ENCODE measurements around the gene NUDCD3.
"Not testable (repeated sequence)": the region's sequence is repeated elsewhere in the genome, so short reads cannot be mapped to it uniquely, and the experiment has no call there.

The NUDCD3 gene

GRCh38 chr7:44447874-44448425 is 42.5 kb downstream of the NUDCD3 start:
- DNase-seq (ENCODE audit: low read depth in 2 of 2), result no peak

- no peak for DNase-seq (ENCODE audit: low read depth in 2 of 2)
Observed at GRCh38 chr7:44445986-44446671, 44.3 kb downstream of the NUDCD3 start.

GRCh38 chr7:44441079-44441478 is 49.4 kb downstream of the NUDCD3 start:
- DNase-seq (ENCODE audit: low read depth in 2 of 2), result no peak

GRCh38 chr7:44440577-44441078 is 49.8 kb downstream of the NUDCD3 start:
- no peak for DNase-seq (ENCODE audit: low read depth in 2 of 2)

GRCh38 chr7:44439926-44440325 is 50.5 kb downstream of the NUDCD3 start:
- no peak for DNase-seq (ENCODE audit: low read depth in 2 of 2)

GRCh38 chr7:44438816-44439215 is 51.6 kb downstream of the NUDCD3 start:
- no peak for DNase-seq (ENCODE audit: low read depth in 2 of 2)

- no peak for DNase-seq (ENCODE audit: low read depth in 2 of 2)
Observed at GRCh38 chr7:44434201-44434600, 56.3 kb downstream of the NUDCD3 start.

GRCh38 chr7:44433255-44434022 is 57.0 kb downstream of the NUDCD3 start:
- DNase-seq (ENCODE audit: low read depth in 2 of 2), result no peak

GRCh38 chr7:44432381-44432977 is 58.0 kb downstream of the NUDCD3 start:
- DNase-seq (ENCODE audit: low read depth in 2 of 2), result no peak

- no peak for DNase-seq (ENCODE audit: low read depth in 2 of 2)
Observed at GRCh38 chr7:44431091-44431608, 59.3 kb downstream of the NUDCD3 start.

GRCh38 chr7:44430054-44430453 is 60.4 kb downstream of the NUDCD3 start:
- DNase-seq (ENCODE audit: low read depth in 2 of 2), result no peak

GRCh38 chr7:44424762-44425161 is 65.7 kb downstream of the NUDCD3 start:
- DNase-seq (ENCODE audit: low read depth in 2 of 2), result not testable (repeated sequence)

GRCh38 chr7:44416941-44417340 is 73.5 kb downstream of the NUDCD3 start:
- no peak for DNase-seq (ENCODE audit: low read depth in 2 of 2)

GRCh38 chr7:44415510-44415909 is 74.9 kb downstream of the NUDCD3 start:
- no peak for DNase-seq (ENCODE audit: low read depth in 2 of 2)

GRCh38 chr7:44415047-44415446 is 75.4 kb downstream of the NUDCD3 start:
- DNase-seq (ENCODE audit: low read depth in 2 of 2), result peak in 1 of 2 experiments; percentile 12

- no peak for DNase-seq (ENCODE audit: low read depth in 2 of 2)
Observed at GRCh38 chr7:44411306-44411705, 79.2 kb downstream of the NUDCD3 start.

GRCh38 chr7:44408596-44408995 is 81.9 kb downstream of the NUDCD3 start:
- DNase-seq (ENCODE audit: low read depth in 2 of 2), result no peak

- DNase-seq (ENCODE audit: low read depth in 2 of 2), result no peak
Observed at GRCh38 chr7:44403775-44404174, 86.7 kb downstream of the NUDCD3 start.

- DNase-seq (ENCODE audit: low read depth in 2 of 2), result no peak
Observed at GRCh38 chr7:44403176-44403759, 87.2 kb downstream of the NUDCD3 start.

GRCh38 chr7:44402401-44403060 is 87.9 kb downstream of the NUDCD3 start:
- no peak for DNase-seq (ENCODE audit: low read depth in 2 of 2)

- DNase-seq (ENCODE audit: low read depth in 2 of 2), result no peak
Observed at GRCh38 chr7:44401692-44402091, 88.8 kb downstream of the NUDCD3 start.

All from fibroblast of skin of left quadriceps (primary cell).